CD4-positive, alpha-beta T cell (primary cell): ENCODE data around the gene NATD1. TPM values are rescaled to one million over a fixed set of nuclear protein-coding genes. Genes with fewer than 3 reads are reported as not detected.

Source experiments
- ATAC-seq: fragments of 200-7000 bp; cut with Tn5 transposase; one replicate; pipeline ENCODE4 v1.10.0; 2022; ENCODE audit warnings: mild to moderate bottlenecking; ENCODE audit not compliant: poor library complexity
- CTCF ChIA-PET: fragments of 350-600 bp; sonication (Branson Sonifier 250); formaldehyde crosslinking; loops from one replicate; lab custom pipeline; 2021; ENCODE audit warnings: antibody characterized with exemption, inconsistent platforms; lab: Charles Lee
- POLR2A ChIA-PET: fragments of 350-600 bp; sonication (Branson Sonifier 250); formaldehyde crosslinking; loops from one replicate; lab custom pipeline; 2021; ENCODE audit warnings: antibody characterized with exemption, inconsistent platforms; lab: Charles Lee
- DNase-seq, 14 experiments: peaks; one replicate each; pipeline ENCODE4 v3.0.0-alpha.2; 2013 to 2020; ENCODE audit warnings: mixed read lengths in 2 of 14
- H3K27ac ChIP-seq, 2 donors: one replicate each; pipeline versions ENCODE4 v1.5.1 to v1.7.0; 2013; ENCODE audit warnings: low read length in 2 of 2, low read depth in 1 of 2, mild to moderate bottlenecking in 1 of 2
- H3K27me3 ChIP-seq, 2 experiments: 1 replicate in 1 of 2; 2 replicates in 1 of 2; pipeline versions ENCODE4 v1.6.1 to v1.7.0; 2013; ENCODE audit warnings: low read length in 2 of 2, control low read depth in 1 of 2, mild to moderate bottlenecking in 1 of 2, moderate library complexity in 1 of 2; ENCODE audit not compliant: insufficient read depth in 2 of 2, control insufficient read depth in 1 of 2
- H3K36me3 ChIP-seq: one replicate; pipeline ENCODE4 v1.6.1; 2013; ENCODE audit warnings: low read length, control low read depth; ENCODE audit not compliant: insufficient read depth
- H3K4me1 ChIP-seq: one replicate; pipeline ENCODE4 v1.6.1; 2013; ENCODE audit warnings: low read length, control low read depth; ENCODE audit not compliant: insufficient read depth
- H3K4me3 ChIP-seq: one replicate; pipeline ENCODE4 v1.5.1; 2013; ENCODE audit warnings: mild to moderate bottlenecking, low read length, moderate library complexity
- H3K9me3 ChIP-seq, 2 experiments: 1 replicate in 1 of 2; 2 replicates in 1 of 2; pipeline versions ENCODE4 v1.6.1 to v1.7.0; 2013; ENCODE audit warnings: low read length in 2 of 2, mild to moderate bottlenecking in 2 of 2, control low read depth in 1 of 2, moderate library complexity in 1 of 2; ENCODE audit not compliant: control insufficient read depth in 1 of 2, insufficient read depth in 1 of 2
- H3K27ac Mint-ChIP-seq: one replicate; pipeline ENCODE4 v1.8.0; 2020; ENCODE audit warnings: mixed read lengths
- H3K27me3 Mint-ChIP-seq: one replicate; pipeline ENCODE4 v1.8.0; 2021; ENCODE audit warnings: mixed read lengths
- H3K36me3 Mint-ChIP-seq: one replicate; pipeline ENCODE4 v1.8.0; 2021; ENCODE audit warnings: low read depth, mixed read lengths
- H3K4me1 Mint-ChIP-seq: one replicate; pipeline ENCODE4 v1.8.0; 2021; ENCODE audit warnings: low read depth, mixed read lengths
- H3K4me3 Mint-ChIP-seq: one replicate; pipeline ENCODE4 v1.8.0; 2020; ENCODE audit warnings: mild to moderate bottlenecking, mixed read lengths
- H3K9me3 Mint-ChIP-seq: one replicate; pipeline ENCODE4 v1.8.0; 2020; ENCODE audit warnings: mixed read lengths
- CTCF ChIP-seq: fragments of 200-600 bp; IDR thresholded peaks from one replicate; pipeline ENCODE4 v1.8.0; 2022; ENCODE audit warnings: antibody characterized with exemption, mild to moderate bottlenecking
- intact Hi-C, 2 experiments: fragments of 100-400 bp; cut with DNase I in 1 of 2; cut with micrococcal nuclease in 1 of 2; formaldehyde crosslinking; loops; one replicate each; pipeline versions ENCODE4 v1.15.1 to v1.9.0; 2023 to 2025; cut with DNase I, micrococcal nuclease
- total RNA-seq, 174 experiments: library from RNA in 2 of 174; stranded (reverse) in 2 of 174; gene quantifications; one replicate each; pipeline ENCODE4 v1.2.3 and lab custom pipeline; 2021 to 2026

The NATD1 gene
- total RNA-seq, 2 experiments from 2014 or later, result 5.9 to 6.1 TPM

DNA sequence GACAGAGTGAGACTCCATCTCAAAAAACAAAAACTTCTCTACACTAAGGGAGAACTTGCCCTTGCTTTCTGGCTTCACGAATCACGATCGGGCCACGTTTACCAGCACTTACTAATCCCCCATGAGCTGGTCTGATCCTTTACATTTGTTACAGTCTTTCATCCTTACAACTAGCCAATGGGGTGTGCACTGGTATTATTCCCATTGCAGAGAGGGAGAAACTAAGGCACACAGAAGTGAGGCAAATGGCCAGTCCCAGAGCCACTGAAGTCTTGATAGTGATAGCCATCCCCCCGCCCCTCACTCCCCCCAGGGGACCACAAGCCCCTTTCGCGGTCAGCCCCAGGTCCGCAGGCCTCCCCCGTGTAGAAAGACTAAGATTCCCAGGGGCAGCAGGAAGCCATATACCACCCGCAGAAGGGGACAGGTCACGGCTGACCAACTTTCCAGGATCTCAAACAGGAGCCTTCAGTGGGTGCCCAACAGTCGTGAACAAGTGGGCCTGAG, 868 bp downstream of the NATD1 start:
- H3K4me1 Mint-ChIP-seq, result peaks cover 38% of the 10 kb centered on the region
- intact Hi-C loops, result loop anchor here (2.0 to 5.0 kb wide), 2 partner anchors 35 to 38 kb away; partner anchors contain the start of gene TMEM11 (in 2 of the 2)
- no peak overlapping the region for H3K27ac ChIP-seq
- peaks cover 27% of the 10 kb centered on the region for H3K4me1 ChIP-seq
- no peak for TF ChIP-seq CTCF
- H3K4me3 ChIP-seq, result peak overlapping the region; percentile 58
- no peaks in the 10 kb centered on the region for H3K9me3 Mint-ChIP-seq
- POLR2A ChIA-PET, result interaction anchor here (0.8 to 2.8 kb wide), 9 partner anchors 16 to 209 kb away, joined by 3 to 15 read pairs (median 4); partner anchors contain the start of genes TMEM11 and USP22
- peak overlapping the region; percentile 89 for H3K4me3 Mint-ChIP-seq
- no peaks in the 10 kb centered on the region for H3K27me3 Mint-ChIP-seq
- H3K9me3 ChIP-seq, result no peaks in the 10 kb centered on the region
- H3K27me3 ChIP-seq, result no peaks in the 10 kb centered on the region
- ATAC-seq (no peak), DNase-seq (no peak)
- H3K36me3 Mint-ChIP-seq, result no peaks in the 10 kb centered on the region
- peak overlapping the region; percentile 80 for H3K27ac Mint-ChIP-seq
- CTCF ChIA-PET, result interaction anchor here (1.1 kb wide), 1 partner anchor 27 kb away, joined by 3 read pairs; no protein-coding TSS in a partner anchor
- no peaks in the 10 kb centered on the region for H3K36me3 ChIP-seq

DNA sequence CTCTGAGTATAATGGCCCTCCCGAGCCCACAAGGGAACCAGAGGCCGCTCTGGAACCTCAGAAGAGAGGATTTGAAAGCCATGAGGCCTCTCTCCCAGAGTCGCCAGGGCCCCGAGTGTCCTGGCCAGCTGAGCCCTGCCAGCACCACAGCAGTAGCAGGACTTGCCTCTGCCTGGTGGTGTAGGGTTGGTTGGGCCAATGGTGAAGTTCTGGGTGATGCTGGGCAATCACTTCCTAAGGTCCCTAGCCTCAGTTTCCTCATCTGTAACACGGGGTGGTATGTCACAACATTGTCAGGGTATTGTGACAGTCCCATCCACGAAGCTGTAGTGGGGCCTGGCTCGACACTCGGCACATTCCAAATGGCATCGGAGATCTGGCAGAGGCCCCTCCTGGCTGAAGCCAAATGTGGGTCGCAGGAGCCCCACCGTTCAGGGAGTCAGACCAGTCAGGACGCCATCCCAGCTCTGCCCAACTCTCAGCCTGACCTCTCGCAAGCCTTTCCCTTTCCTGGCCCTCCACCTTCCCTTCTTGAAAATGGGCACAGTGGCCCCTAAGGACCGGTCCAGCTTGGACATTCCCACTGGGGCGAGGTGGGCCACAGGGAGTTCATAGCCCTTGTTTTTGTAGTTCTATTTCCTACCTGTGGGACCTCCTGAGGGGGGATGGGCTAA, 1.7 kb downstream of the NATD1 start:
- CTCF ChIA-PET, result interaction anchor here (1.1 kb wide), 1 partner anchor 28 kb away, joined by 3 read pairs; no protein-coding TSS in a partner anchor
- intact Hi-C loops, result loop anchor here (2.0 to 5.0 kb wide), 2 partner anchors 36 to 37 kb away; partner anchors contain the start of gene TMEM11 (in 2 of the 2)
- DNase-seq, result no peak
- Mint-ChIP-seq H3K36me3 (no peaks in the 10 kb centered on the region), H3K27ac (peak overlapping the region; percentile 30), H3K4me1 (peaks cover 38% of the 10 kb centered on the region), H3K4me3 (peak overlapping the region; percentile 60), H3K9me3 (no peaks in the 10 kb centered on the region), H3K27me3 (no peaks in the 10 kb centered on the region)
- Histone ChIP-seq H3K4me1 (peaks cover 27% of the 10 kb centered on the region), H3K27ac (no peak overlapping the region), H3K36me3 (no peaks in the 10 kb centered on the region), H3K27me3 (no peaks in the 10 kb centered on the region), H3K4me3 (no peak overlapping the region), H3K9me3 (no peaks in the 10 kb centered on the region)
- no peak for TF ChIP-seq CTCF
- ATAC-seq, result no peak
- POLR2A ChIA-PET, result interaction anchor here (1.1 to 2.1 kb wide), 5 partner anchors 13 to 37 kb away, joined by 3 to 14 read pairs (median 4); no protein-coding TSS in a partner anchor

DNA sequence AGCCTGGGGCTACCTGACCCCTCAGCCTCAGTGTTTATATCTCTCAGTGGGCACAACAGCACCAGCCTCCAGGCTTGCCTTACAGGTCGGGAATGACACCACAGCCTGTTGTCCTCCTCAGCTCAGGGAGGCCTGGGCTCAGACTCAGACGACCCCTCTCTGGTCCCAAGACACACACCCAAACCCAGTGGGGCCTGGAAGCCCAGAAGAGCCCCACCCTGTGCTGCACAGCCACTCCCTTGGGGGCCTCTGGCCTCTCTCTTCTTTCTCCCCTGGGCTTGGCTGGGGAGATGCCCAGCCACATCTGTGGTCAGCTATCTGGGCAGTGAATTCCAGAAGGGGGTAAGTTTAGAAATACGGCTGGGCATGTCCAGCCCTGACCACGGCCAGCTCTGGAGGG, 2.4 kb downstream of the NATD1 start:
- Histone ChIP-seq H3K27ac (no peak overlapping the region), H3K4me1 (peaks cover 27% of the 10 kb centered on the region), H3K36me3 (no peaks in the 10 kb centered on the region), H3K4me3 (no peak overlapping the region), H3K27me3 (no peaks in the 10 kb centered on the region), H3K9me3 (no peaks in the 10 kb centered on the region)
- no peak for DNase-seq
- ChIA-PET POLR2A (interaction anchor here (1.3 kb wide), 2 partner anchors 14 to 25 kb away, joined by 3 to 6 read pairs; no protein-coding TSS in a partner anchor), CTCF (interaction anchor here (1.6 kb wide), 1 partner anchor 208 kb away, joined by 3 read pairs; no protein-coding TSS in a partner anchor)
- H3K9me3 Mint-ChIP-seq, result no peaks in the 10 kb centered on the region
- intact Hi-C loops, result loop anchor here in 1 of 2 experiments (5.0 kb wide), 1 partner anchor 36 kb away; no protein-coding TSS in a partner anchor
- peaks cover 38% of the 10 kb centered on the region for H3K4me1 Mint-ChIP-seq
- H3K27me3 Mint-ChIP-seq, result no peaks in the 10 kb centered on the region
- no peak for TF ChIP-seq CTCF
- H3K27ac Mint-ChIP-seq, result peak overlapping the region; percentile 30
- H3K4me3 Mint-ChIP-seq, result peak overlapping the region; percentile 12
- ATAC-seq, result no peak
- H3K36me3 Mint-ChIP-seq, result no peaks in the 10 kb centered on the region
